Peyer's patch (tissue), 4 donors: ENCODE measurements around the gene MAPKAPK3. TPM values are rescaled to one million over a fixed set of nuclear protein-coding genes. Genes with fewer than 3 reads are reported as not detected.

Source experiments
- DNase-seq, 3 donors: peaks; one replicate each; pipeline ENCODE4 v3.0.0-alpha.2; 2017 to 2019
- H3K27ac ChIP-seq, 4 donors: fragments of 200-600 bp; sonication (generic); one replicate each; pipeline ENCODE4 v1.5.1; 2016 to 2019
- H3K27me3 ChIP-seq, 2 donors: fragments of 200-600 bp; sonication (generic); one replicate each; pipeline ENCODE4 v1.5.1; 2019
- H3K36me3 ChIP-seq, 3 donors: fragments of 200-600 bp; sonication (generic); one replicate each; pipeline ENCODE4 v1.5.1; 2016 to 2019
- H3K4me1 ChIP-seq, 4 donors: fragments of 200-600 bp; sonication (generic); one replicate each; pipeline ENCODE4 v1.5.1; 2016 to 2019
- H3K4me3 ChIP-seq, 4 donors: fragments of 200-600 bp; sonication (generic); 1 replicate in 3 of 4; 2 replicates in 1 of 4; pipeline ENCODE4 v1.5.1; 2016 to 2019; ENCODE audit warnings: mild to moderate bottlenecking in 1 of 4
- H3K9me3 ChIP-seq, 4 donors: fragments of 200-600 bp; sonication (generic); one replicate each; pipeline ENCODE4 v1.5.1; 2016 to 2019; ENCODE audit warnings: mild to moderate bottlenecking in 1 of 4
- POLR2A ChIP-seq, 2 donors: fragments of 450-650 bp; IDR thresholded peaks; one replicate each; pipeline ENCODE4 v1.5.1; 2017; ENCODE audit warnings: antibody characterized with exemption in 2 of 2, mild to moderate bottlenecking in 2 of 2, moderate library complexity in 2 of 2
- total RNA-seq, 4 donors: library from RNA; depleted of rRNA; stranded (reverse); fragments of >200 nt; gene quantifications; one replicate each; pipeline ENCODE4 v1.1.0, GENCODE V29; 2016
- TF ChIP-seq, protein P1 (sequence below), 6 experiments: fragments of 450-650 bp in 4 of 6; fragments of 200-600 bp in 2 of 6; sonication (generic) in 1 of 6; IDR thresholded peaks; one replicate each; pipeline ENCODE4 v1.5.1; 2017 to 2019; ENCODE audit warnings: antibody characterized with exemption in 6 of 6, mild to moderate bottlenecking in 3 of 6, moderate library complexity in 1 of 6

MAPKAPK3 gene
- total RNA-seq, 4 donors from 2014 or later, result 25.6 to 44.0 (median 30.0) TPM

GRCh38 chr3:50633230-50633790 lies 16.4 kb downstream of the MAPKAPK3 start:
- no peak overlapping the region for H3K27ac ChIP-seq
- no peaks in the 10 kb centered on the region for H3K27me3 ChIP-seq
- no peak for DNase-seq
- no peaks in the 10 kb centered on the region for H3K36me3 ChIP-seq
- H3K9me3 ChIP-seq, result no peaks in the 10 kb centered on the region
- TF ChIP-seq POLR2A (IDR thresholded peaks at IDR 0.05), result no peak
- TF ChIP-seq, protein P1, sequence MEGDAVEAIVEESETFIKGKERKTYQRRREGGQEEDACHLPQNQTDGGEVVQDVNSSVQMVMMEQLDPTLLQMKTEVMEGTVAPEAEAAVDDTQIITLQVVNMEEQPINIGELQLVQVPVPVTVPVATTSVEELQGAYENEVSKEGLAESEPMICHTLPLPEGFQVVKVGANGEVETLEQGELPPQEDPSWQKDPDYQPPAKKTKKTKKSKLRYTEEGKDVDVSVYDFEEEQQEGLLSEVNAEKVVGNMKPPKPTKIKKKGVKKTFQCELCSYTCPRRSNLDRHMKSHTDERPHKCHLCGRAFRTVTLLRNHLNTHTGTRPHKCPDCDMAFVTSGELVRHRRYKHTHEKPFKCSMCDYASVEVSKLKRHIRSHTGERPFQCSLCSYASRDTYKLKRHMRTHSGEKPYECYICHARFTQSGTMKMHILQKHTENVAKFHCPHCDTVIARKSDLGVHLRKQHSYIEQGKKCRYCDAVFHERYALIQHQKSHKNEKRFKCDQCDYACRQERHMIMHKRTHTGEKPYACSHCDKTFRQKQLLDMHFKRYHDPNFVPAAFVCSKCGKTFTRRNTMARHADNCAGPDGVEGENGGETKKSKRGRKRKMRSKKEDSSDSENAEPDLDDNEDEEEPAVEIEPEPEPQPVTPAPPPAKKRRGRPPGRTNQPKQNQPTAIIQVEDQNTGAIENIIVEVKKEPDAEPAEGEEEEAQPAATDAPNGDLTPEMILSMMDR (IDR thresholded peaks at IDR 0.05), result no peak
- peaks cover 0 to 8% (median 3%) of the 10 kb centered on the region in 4 donors for H3K4me1 ChIP-seq
- H3K4me3 ChIP-seq, result no peak overlapping the region

DNA sequence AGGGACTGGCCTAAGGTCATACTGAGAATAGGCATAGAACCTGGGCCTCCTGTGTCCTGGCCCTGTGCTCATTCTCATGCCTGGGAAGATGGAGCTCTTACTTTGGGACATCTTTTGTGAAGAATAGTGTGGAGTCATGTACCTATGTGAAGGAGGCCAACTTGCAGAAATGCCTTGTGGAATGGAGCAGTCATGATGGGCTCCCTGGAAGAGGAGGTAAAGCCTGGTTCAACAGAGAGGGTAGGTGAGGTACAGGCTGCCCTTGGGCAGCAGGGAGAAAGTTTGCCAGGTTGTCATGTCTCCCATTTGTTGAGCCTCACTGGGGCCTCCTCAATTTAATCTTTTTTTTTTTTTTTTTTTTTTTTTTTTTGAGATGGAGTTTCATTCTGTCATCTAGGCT lies 18.1 kb downstream of the MAPKAPK3 start:
- Histone ChIP-seq H3K9me3 (no peaks in the 10 kb centered on the region), H3K27me3 (no peaks in the 10 kb centered on the region), H3K27ac (no peak overlapping the region), H3K4me1 (peaks cover 0 to 8% (median 3%) of the 10 kb centered on the region in 4 donors), H3K36me3 (peaks cover 0 to 7% (median 0%) of the 10 kb centered on the region in 3 donors), H3K4me3 (no peak overlapping the region)
- no peak for DNase-seq
- TF ChIP-seq, protein P1 (IDR thresholded peaks at IDR 0.05), result no peak
- no peak for TF ChIP-seq POLR2A (IDR thresholded peaks at IDR 0.05)

GRCh38 chr3:50637011-50637410 lies 20.1 kb downstream of the MAPKAPK3 start:
- TF ChIP-seq, protein P1 (IDR thresholded peaks at IDR 0.05), result no peak
- TF ChIP-seq POLR2A (IDR thresholded peaks at IDR 0.05), result no peak
- Histone ChIP-seq H3K4me3 (no peak overlapping the region), H3K27ac (no peak overlapping the region), H3K4me1 (peaks cover 0 to 8% (median 1%) of the 10 kb centered on the region in 4 donors), H3K36me3 (peaks cover 0 to 27% (median 0%) of the 10 kb centered on the region in 3 donors), H3K9me3 (no peaks in the 10 kb centered on the region), H3K27me3 (no peaks in the 10 kb centered on the region)
- no peak for DNase-seq

DNA sequence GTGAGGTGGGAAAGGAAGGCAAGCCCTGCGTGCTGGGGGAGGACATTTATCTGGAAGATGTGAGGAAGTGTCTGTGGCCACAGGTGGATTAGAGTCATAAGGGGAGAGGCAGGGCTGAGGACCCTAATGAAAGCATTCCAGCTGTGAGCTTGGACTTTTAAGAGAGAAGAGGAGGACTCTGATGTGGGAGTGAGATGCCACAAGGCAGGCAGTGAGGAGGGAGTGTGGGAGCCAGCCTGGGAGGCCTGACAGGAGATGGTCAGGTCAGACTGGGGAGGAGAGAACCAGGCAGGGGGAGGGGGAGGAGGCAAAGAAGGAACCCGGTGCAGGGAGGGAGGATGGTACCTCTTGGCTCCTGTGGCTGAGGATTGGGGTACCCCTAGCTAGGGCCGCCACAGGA lies 21.0 kb downstream of the MAPKAPK3 start:
- Histone ChIP-seq H3K27ac (no peak overlapping the region), H3K36me3 (peaks cover 0 to 36% (median 0%) of the 10 kb centered on the region in 3 donors), H3K4me1 (peaks cover 0 to 8% (median 1%) of the 10 kb centered on the region in 4 donors), H3K4me3 (no peak overlapping the region), H3K9me3 (no peaks in the 10 kb centered on the region), H3K27me3 (no peaks in the 10 kb centered on the region)
- no peak for DNase-seq
- no peak for TF ChIP-seq POLR2A (IDR thresholded peaks at IDR 0.05)
- TF ChIP-seq, protein P1 (IDR thresholded peaks at IDR 0.05), result no peak

DNA sequence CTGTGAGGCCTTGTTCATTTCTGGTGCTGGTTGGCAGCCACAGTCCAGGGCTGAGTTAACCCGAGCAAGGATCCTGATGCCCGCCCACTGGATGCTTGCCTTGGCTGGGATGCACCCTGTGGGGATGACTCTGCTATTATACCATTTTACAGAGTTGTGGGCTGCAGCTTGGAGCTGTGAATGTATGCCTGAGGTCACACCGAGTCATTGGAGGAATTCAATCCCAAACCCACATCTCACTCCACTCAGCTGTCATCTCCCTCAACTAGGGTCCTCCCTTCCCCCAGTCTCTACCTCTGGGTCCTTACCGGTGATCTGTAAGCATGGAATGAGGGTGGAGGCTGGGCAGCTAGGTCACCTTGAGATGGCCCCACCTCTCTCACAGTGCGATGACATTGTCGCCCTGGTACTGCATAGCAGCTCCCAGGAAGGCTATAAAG lies 22.1 kb downstream of the MAPKAPK3 start:
- DNase-seq, result no peak
- no peak overlapping the region for H3K27ac ChIP-seq
- H3K27me3 ChIP-seq, result no peaks in the 10 kb centered on the region
- no peak overlapping the region for H3K4me3 ChIP-seq
- H3K4me1 ChIP-seq, result peaks cover 0 to 8% (median 1%) of the 10 kb centered on the region in 4 donors
- H3K9me3 ChIP-seq, result no peaks in the 10 kb centered on the region
- H3K36me3 ChIP-seq, result peaks cover 0 to 48% (median 0%) of the 10 kb centered on the region in 3 donors
- TF ChIP-seq, protein P1 (IDR thresholded peaks at IDR 0.05), result no peak
- TF ChIP-seq POLR2A (IDR thresholded peaks at IDR 0.05), result no peak
